Measurements from ENCODE around the gene AQR.
A peak's percentile ranks its signal among the peaks of the same experiment; 100 is the strongest.

AQR gene

GRCh38 chr15:34854232-34854631 is 115.3 kb downstream of the AQR start:
- H3K79me2 ChIP-seq (ENCODE audit: control insufficient read depth, insufficient read depth, low read length): no peaks in the 10 kb centered on the region
- peaks cover 3% of the 10 kb centered on the region for H3K36me3 ChIP-seq (ENCODE audit: control insufficient read depth, insufficient read depth, low read length)

GRCh38 chr15:34853001-34853758 is 116.4 kb downstream of the AQR start:
- H3K18ac ChIP-seq (ENCODE audit: low read length): no peak overlapping the region
- H3K36me3 ChIP-seq (ENCODE audit: control insufficient read depth, insufficient read depth, low read length): peaks cover 3% of the 10 kb centered on the region
- H3K4me2 ChIP-seq (ENCODE audit: low read length): no peak overlapping the region
- no peaks in the 10 kb centered on the region for H3K4me1 ChIP-seq (ENCODE audit: control insufficient read depth, low read depth, low read length)
- H3K4ac ChIP-seq (ENCODE audit: low read depth, low read length): no peak overlapping the region
- DNase-seq: peak; percentile 46
- no peak overlapping the region for H3K27ac ChIP-seq (ENCODE audit: low read depth, low read length)
- WGBS (ENCODE audit: extremely low coverage, insufficient coverage, low lambda C conversion rate): no CpG with 5 or more reads among the region's 2 CpGs
- no peak overlapping the region for H2BK5ac ChIP-seq (ENCODE audit: low read length)
- no peak overlapping the region for H2BK15ac ChIP-seq (replicated peaks; ENCODE audit: low read depth)
- H2BK120ac ChIP-seq (ENCODE audit: low read depth, low read length): no peak overlapping the region
- no peak overlapping the region for H3K9ac ChIP-seq (ENCODE audit: low read length)
- H3K79me1 ChIP-seq (ENCODE audit: low read length): no peaks in the 10 kb centered on the region
- no peak overlapping the region for H3K4me3 ChIP-seq (ENCODE audit: low read length)
- no peak overlapping the region for H4K8ac ChIP-seq (ENCODE audit: low read depth, low read length)
- H2AK5ac ChIP-seq (ENCODE audit: low read length): no peak overlapping the region
- no peak overlapping the region for H3K23ac ChIP-seq (ENCODE audit: low read length)
- no peak overlapping the region for H4K5ac ChIP-seq (ENCODE audit: low read length)
- no peaks in the 10 kb centered on the region for H3K79me2 ChIP-seq (ENCODE audit: control insufficient read depth, insufficient read depth, low read length)
- H3K56ac ChIP-seq (ENCODE audit: low read length): no peak overlapping the region
- H3K27me3 ChIP-seq (ENCODE audit: insufficient read depth, low read length, poor library complexity): no peaks in the 10 kb centered on the region

More at GRCh38 chr15:34854232-34854631, 115.3 kb downstream of the AQR start:
- WGBS (ENCODE audit: extremely low coverage, insufficient coverage, low lambda C conversion rate): no CpG with 5 or more reads among the region's 2 CpGs
- Histone ChIP-seq H4K5ac (ENCODE audit: low read length) (no peak overlapping the region), H2BK5ac (ENCODE audit: low read length) (no peak overlapping the region), H2BK15ac (replicated peaks; ENCODE audit: low read depth) (no peak overlapping the region), H3K27ac (ENCODE audit: low read depth, low read length) (no peak overlapping the region), H3K4me1 (ENCODE audit: control insufficient read depth, low read depth, low read length) (no peaks in the 10 kb centered on the region), H3K4me2 (ENCODE audit: low read length) (no peak overlapping the region), H3K79me1 (ENCODE audit: low read length) (no peaks in the 10 kb centered on the region), H3K27me3 (ENCODE audit: insufficient read depth, low read length, poor library complexity) (no peaks in the 10 kb centered on the region), H3K23ac (ENCODE audit: low read length) (no peak overlapping the region), H3K18ac (ENCODE audit: low read length) (no peak overlapping the region), H3K4ac (ENCODE audit: low read depth, low read length) (no peak overlapping the region), H3K56ac (ENCODE audit: low read length) (no peak overlapping the region), H4K8ac (ENCODE audit: low read depth, low read length) (no peak overlapping the region), H2AK5ac (ENCODE audit: low read length) (no peak overlapping the region), H3K9ac (ENCODE audit: low read length) (no peak overlapping the region), H3K4me3 (ENCODE audit: low read length) (no peak overlapping the region), H2BK120ac (ENCODE audit: low read depth, low read length) (no peak overlapping the region)
- DNase-seq: no peak

GRCh38 chr15:34851751-34852150 is 117.8 kb downstream of the AQR start:
- Histone ChIP-seq H3K9ac (ENCODE audit: low read length) (no peak overlapping the region), H3K4me3 (ENCODE audit: low read length) (no peak overlapping the region), H4K8ac (ENCODE audit: low read depth, low read length) (no peak overlapping the region), H2BK5ac (ENCODE audit: low read length) (no peak overlapping the region), H3K79me1 (ENCODE audit: low read length) (no peaks in the 10 kb centered on the region), H3K18ac (ENCODE audit: low read length) (no peak overlapping the region), H3K27me3 (ENCODE audit: insufficient read depth, low read length, poor library complexity) (no peaks in the 10 kb centered on the region), H2AK5ac (ENCODE audit: low read length) (no peak overlapping the region), H3K4me1 (ENCODE audit: control insufficient read depth, low read depth, low read length) (no peaks in the 10 kb centered on the region), H3K79me2 (ENCODE audit: control insufficient read depth, insufficient read depth, low read length) (no peaks in the 10 kb centered on the region), H4K5ac (ENCODE audit: low read length) (no peak overlapping the region), H2BK15ac (replicated peaks; ENCODE audit: low read depth) (no peak overlapping the region), H3K23ac (ENCODE audit: low read length) (no peak overlapping the region), H3K36me3 (ENCODE audit: control insufficient read depth, insufficient read depth, low read length) (peaks cover 1% of the 10 kb centered on the region), H3K56ac (ENCODE audit: low read length) (no peak overlapping the region), H3K27ac (ENCODE audit: low read depth, low read length) (no peak overlapping the region), H3K4ac (ENCODE audit: low read depth, low read length) (no peak overlapping the region), H2BK120ac (ENCODE audit: low read depth, low read length) (no peak overlapping the region), H3K4me2 (ENCODE audit: low read length) (no peak overlapping the region)
- no peak for DNase-seq
- WGBS (ENCODE audit: extremely low coverage, insufficient coverage, low lambda C conversion rate): no CpG with 5 or more reads among the region's 4 CpGs

GRCh38 chr15:34851007-34851406 is 118.5 kb downstream of the AQR start:
- H2AK5ac ChIP-seq (ENCODE audit: low read length): no peak overlapping the region
- H3K4me1 ChIP-seq (ENCODE audit: control insufficient read depth, low read depth, low read length): no peaks in the 10 kb centered on the region
- no peak for DNase-seq
- no peak overlapping the region for H2BK5ac ChIP-seq (ENCODE audit: low read length)
- no peaks in the 10 kb centered on the region for H3K79me2 ChIP-seq (ENCODE audit: control insufficient read depth, insufficient read depth, low read length)
- H2BK120ac ChIP-seq (ENCODE audit: low read depth, low read length): no peak overlapping the region
- no peak overlapping the region for H2BK15ac ChIP-seq (replicated peaks; ENCODE audit: low read depth)
- no peaks in the 10 kb centered on the region for H3K27me3 ChIP-seq (ENCODE audit: insufficient read depth, low read length, poor library complexity)
- no CpG with 5 or more reads among the region's 3 CpGs for WGBS (ENCODE audit: extremely low coverage, insufficient coverage, low lambda C conversion rate)
- H3K27ac ChIP-seq (ENCODE audit: low read depth, low read length): no peak overlapping the region
- H3K18ac ChIP-seq (ENCODE audit: low read length): no peak overlapping the region
- H3K56ac ChIP-seq (ENCODE audit: low read length): no peak overlapping the region
- no peak overlapping the region for H4K8ac ChIP-seq (ENCODE audit: low read depth, low read length)
- no peak overlapping the region for H3K23ac ChIP-seq (ENCODE audit: low read length)
- H3K36me3 ChIP-seq (ENCODE audit: control insufficient read depth, insufficient read depth, low read length): no peaks in the 10 kb centered on the region
- H3K79me1 ChIP-seq (ENCODE audit: low read length): no peaks in the 10 kb centered on the region
- no peak overlapping the region for H3K9ac ChIP-seq (ENCODE audit: low read length)
- H3K4me3 ChIP-seq (ENCODE audit: low read length): no peak overlapping the region
- no peak overlapping the region for H3K4me2 ChIP-seq (ENCODE audit: low read length)
- H4K5ac ChIP-seq (ENCODE audit: low read length): no peak overlapping the region
- H3K4ac ChIP-seq (ENCODE audit: low read depth, low read length): no peak overlapping the region

GRCh38 chr15:34850121-34850520 is 119.4 kb downstream of the AQR start:
- no peaks in the 10 kb centered on the region for H3K4me1 ChIP-seq (ENCODE audit: control insufficient read depth, low read depth, low read length)
- WGBS (ENCODE audit: extremely low coverage, insufficient coverage, low lambda C conversion rate): no CpG with 5 or more reads among the region's 10 CpGs

More at GRCh38 chr15:34850121-34850520, 119.4 kb downstream of the AQR start:
- H4K5ac ChIP-seq (ENCODE audit: low read length): no peak overlapping the region
- H3K4ac ChIP-seq (ENCODE audit: low read depth, low read length): no peak overlapping the region
- no peak overlapping the region for H3K9ac ChIP-seq (ENCODE audit: low read length)
- no peak overlapping the region for H3K4me2 ChIP-seq (ENCODE audit: low read length)
- H3K4me3 ChIP-seq (ENCODE audit: low read length): no peak overlapping the region
- H3K56ac ChIP-seq (ENCODE audit: low read length): no peak overlapping the region
- H3K36me3 ChIP-seq (ENCODE audit: control insufficient read depth, insufficient read depth, low read length): no peaks in the 10 kb centered on the region
- H3K79me2 ChIP-seq (ENCODE audit: control insufficient read depth, insufficient read depth, low read length): no peaks in the 10 kb centered on the region
- no peak overlapping the region for H4K8ac ChIP-seq (ENCODE audit: low read depth, low read length)
- H3K79me1 ChIP-seq (ENCODE audit: low read length): no peaks in the 10 kb centered on the region
- H3K27me3 ChIP-seq (ENCODE audit: insufficient read depth, low read length, poor library complexity): no peaks in the 10 kb centered on the region
- no peak for DNase-seq
- no peak overlapping the region for H2AK5ac ChIP-seq (ENCODE audit: low read length)
- no peak overlapping the region for H3K27ac ChIP-seq (ENCODE audit: low read depth, low read length)
- H2BK120ac ChIP-seq (ENCODE audit: low read depth, low read length): no peak overlapping the region
- no peak overlapping the region for H3K23ac ChIP-seq (ENCODE audit: low read length)
- no peak overlapping the region for H3K18ac ChIP-seq (ENCODE audit: low read length)
- no peak overlapping the region for H2BK5ac ChIP-seq (ENCODE audit: low read length)
- H2BK15ac ChIP-seq (replicated peaks; ENCODE audit: low read depth): no peak overlapping the region

All from mesendoderm (in vitro differentiated cells).